Measurements from ENCODE around the gene NDST1.

NDST1 gene

DNA sequence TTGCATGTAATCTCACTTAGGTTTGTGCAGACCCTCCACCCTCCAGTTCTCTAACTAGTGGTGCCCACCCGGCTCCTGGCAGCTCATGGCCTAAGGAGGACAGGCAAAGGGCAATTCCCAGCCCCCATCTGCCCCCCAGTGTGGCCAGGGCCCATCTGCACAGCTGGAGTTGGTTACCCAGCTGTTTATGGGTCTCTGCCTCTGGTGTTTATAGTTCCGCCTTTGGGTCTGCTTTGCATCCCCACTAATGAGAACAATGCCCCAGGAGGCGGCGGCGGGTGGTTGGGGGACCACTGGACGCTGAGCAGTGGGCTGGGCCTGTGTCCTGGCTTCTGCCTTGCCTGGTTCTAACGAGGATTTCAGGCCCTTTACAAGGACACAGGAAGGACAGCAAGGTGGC lies 62.4 kb downstream of the NDST1 start:
- DNase-seq (ENCODE audit: low read depth) = no peak

GRCh38 chr5:150571836-150572235 lies 63.9 kb downstream of the NDST1 start:
- DNase-seq (ENCODE audit: low read depth) = no peak

DNA sequence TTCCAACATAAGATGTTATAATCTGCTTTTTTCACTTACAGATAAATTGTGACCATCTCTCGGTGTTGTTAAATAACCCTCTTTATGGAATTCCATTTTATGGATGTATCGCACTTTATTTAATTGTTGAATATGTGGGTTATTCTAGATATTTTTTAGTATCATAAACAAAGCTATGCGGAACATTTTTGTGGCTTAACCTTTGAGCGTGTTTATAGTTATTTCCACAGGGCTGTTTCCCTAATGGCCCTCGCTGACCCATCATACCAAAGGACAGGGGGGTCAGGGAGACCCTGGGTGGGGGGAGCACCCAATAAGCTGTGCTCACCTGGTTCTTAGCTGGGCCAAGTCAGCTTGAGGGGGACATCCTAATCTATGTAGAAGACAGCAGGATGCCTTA lies 65.3 kb downstream of the NDST1 start:
- DNase-seq (ENCODE audit: low read depth) = no peak

GRCh38 chr5:150573867-150574817 lies 66.2 kb downstream of the NDST1 start:
- DNase-seq (ENCODE audit: low read depth) = no peak

GRCh38 chr5:150574818-150575547 lies 67.1 kb downstream of the NDST1 start:
- DNase-seq (ENCODE audit: low read depth) = no peak

DNA sequence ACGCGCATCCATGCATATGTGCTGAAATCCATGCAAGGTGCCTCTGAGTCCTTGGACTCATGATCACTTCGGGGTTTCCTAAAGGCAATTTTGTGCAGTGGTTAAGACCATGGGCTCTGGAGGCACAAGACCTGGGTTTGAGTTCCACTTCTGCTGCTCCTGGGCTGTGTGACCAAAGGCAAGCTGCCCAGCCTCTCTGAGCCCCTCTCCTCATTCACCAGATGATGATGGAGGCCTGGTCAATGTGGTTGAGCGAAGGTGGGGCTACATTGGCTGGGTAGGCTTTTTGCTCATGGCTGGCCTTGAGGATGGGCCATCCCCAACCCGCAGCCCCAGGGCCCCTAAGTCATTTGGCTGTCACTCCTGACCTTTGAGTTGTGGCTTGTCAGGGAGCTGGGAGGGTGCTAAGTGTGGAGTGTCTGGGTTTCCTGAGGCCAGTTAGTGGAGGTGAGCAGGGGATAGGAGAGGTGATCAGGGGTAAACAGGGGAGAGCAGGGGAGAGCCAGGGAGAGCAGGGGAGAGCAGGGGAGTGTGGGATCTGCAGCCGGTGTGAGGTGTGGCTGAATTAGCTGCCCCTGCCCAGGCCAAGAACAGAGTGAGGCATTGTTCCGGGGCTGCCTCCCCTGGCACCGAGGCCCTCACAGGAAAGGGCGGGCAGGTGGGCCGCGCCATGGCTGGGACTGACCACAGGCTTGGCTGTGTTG lies 68.0 kb downstream of the NDST1 start:
- DNase-seq (ENCODE audit: low read depth) = no peak

GRCh38 chr5:150576449-150576949 lies 68.6 kb downstream of the NDST1 start:
- no peak for DNase-seq (ENCODE audit: low read depth)

DNA sequence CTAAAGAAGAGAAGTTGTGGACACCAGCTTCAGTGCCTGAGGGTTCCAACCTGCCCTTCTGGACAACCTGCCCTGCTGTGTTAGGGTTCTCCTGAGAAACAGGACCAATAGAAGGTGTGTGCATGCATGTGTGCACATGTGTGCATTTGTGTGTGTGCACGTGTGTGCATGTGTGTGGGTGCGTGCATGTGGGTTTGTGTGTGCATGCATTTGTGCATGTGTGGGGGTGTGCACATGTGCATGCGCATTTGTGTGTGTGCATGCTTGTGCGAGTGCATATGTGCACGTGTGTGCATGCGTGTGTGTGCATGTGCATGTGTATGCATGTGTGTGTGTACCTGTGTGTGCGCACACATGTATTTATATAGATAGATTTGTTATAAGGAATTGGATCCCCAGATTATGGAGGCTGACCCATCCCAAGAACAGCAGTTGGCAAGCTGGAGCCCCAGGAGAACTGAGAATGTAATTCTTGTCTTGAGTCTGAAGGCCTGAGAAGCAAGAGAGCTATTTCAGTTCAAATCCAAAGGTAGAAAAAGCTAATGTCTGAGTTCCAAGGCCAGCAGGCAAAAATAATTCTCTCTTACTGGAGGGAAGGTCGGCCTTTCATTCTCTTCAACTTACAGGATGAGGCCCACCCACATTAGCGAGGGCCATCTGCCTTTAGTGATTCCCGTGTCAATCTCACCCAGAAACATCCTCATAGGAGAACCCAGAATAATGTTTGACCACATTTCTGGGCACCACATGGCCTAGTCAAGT lies 69.6 kb downstream of the NDST1 start:
- DNase-seq (ENCODE audit: low read depth) = no peak

- no peak for DNase-seq (ENCODE audit: low read depth)
Observed at GRCh38 chr5:150578781-150579461, 71.0 kb downstream of the NDST1 start.

DNA sequence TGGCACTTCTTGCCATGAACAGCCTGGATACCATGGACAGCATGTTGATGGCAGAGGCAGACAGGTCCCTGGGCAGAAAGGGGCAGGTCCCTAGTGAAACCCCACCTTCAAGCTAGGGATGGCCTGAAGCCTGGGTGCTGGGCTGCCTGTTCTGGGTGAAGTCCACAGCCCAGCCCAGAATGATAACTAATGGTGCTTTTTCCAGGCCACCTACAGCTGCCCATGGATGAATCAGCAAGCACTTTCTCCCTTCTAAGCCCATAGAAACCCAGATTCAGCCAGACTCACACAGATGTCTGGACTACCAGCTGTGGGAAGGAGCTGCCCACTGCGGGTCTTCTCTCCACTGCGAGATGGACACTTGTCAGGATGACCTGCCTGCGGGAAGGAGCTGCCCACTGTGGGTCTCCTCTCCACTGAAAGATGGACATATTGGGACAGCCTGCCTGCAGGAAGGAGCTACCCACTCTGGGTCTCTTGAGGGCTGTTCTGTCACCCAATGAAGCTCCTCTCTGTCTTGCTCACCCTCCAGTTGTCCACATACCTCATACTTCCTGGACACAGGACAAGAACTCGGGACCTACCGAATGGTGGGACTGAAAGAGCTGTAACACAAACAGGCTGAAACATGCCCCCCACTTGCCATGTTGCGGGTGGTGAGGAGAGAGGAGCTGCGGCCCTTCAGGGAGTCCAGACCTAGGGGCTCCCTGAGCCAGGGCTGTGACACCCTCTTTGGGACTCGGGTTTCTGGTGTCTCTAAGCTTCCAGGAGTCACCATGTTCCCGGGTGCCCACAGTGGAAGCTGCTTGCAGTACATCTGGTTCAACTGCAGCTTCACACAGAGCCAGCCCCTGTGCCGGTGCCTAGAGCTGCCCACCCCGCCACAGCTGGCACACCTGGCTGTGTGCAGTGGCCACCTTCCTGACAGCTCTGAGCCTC lies 71.8 kb downstream of the NDST1 start:
- no peak for DNase-seq (ENCODE audit: low read depth)

- no peak for DNase-seq (ENCODE audit: low read depth)
Observed at GRCh38 chr5:150580917-150581316, 73.0 kb downstream of the NDST1 start.

- DNase-seq (ENCODE audit: low read depth) = no peak
Observed at GRCh38 chr5:150582241-150583109, 74.5 kb downstream of the NDST1 start.

DNA sequence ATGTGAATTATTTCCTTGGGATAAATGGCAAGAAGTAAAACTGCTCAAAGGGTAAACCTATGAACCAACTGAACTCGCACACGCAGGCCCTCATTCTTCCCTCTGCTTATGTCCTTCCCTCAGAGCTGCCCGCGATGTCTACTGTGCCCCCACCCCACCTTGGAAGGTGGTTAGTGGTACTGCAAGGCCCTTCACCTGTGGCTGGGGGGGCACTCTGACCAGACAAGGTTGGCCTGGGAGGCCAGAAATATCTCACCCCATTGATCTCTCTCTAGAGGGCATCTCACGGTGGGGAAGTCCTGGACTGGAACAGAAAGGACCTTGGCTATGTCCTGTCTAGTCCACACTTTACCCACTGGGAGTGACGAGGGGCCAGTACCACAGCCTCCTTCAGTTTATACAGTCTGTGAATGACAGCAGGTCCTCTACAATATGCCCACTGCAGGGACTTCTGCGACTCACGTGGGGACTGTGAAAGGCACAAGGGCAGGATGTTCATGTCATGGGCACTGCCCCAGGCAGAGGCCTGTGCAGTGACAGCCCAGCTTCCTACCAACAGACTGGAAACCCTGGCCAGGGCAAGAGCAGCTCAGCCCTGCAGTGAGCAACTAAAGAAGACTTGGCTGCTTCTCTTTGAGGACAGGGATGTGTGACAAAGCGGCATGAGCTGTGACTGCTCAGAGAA lies 75.8 kb downstream of the NDST1 start:
- DNase-seq (ENCODE audit: low read depth) = no peak

GRCh38 chr5:150584556-150585335 lies 76.8 kb downstream of the NDST1 start:
- DNase-seq (ENCODE audit: low read depth) = no peak

- DNase-seq (ENCODE audit: low read depth) = no peak
Observed at GRCh38 chr5:150585781-150586341, 77.9 kb downstream of the NDST1 start.

- DNase-seq (ENCODE audit: low read depth) = no peak
Observed at GRCh38 chr5:150587016-150587415, 79.1 kb downstream of the NDST1 start.
